ENCODE data around the gene PTPRCAP. TPM values are rescaled to one million over a fixed set of nuclear protein-coding genes. Genes with fewer than 3 reads are reported as not detected.

PTPRCAP gene
- total and polyA plus RNA-seq, 9 of the 15 experiments (the other 6 are each of a cell fraction or from before 2014, with no cell fraction given) = 0.22 to 2.0 (median 1.1) TPM; not detected in 4

GRCh38 chr11:67469508-67469811, 32.0 kb upstream of the PTPRCAP start (continued):
- TF ChIP-seq, protein P1, sequence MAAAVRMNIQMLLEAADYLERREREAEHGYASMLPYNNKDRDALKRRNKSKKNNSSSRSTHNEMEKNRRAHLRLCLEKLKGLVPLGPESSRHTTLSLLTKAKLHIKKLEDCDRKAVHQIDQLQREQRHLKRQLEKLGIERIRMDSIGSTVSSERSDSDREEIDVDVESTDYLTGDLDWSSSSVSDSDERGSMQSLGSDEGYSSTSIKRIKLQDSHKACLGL (CRISPR knock-in tag; IDR thresholded peaks at IDR 0.05; ENCODE audit: borderline replicate concordance, poor library complexity, severe bottlenecking) = no peak
- no peak for TF ChIP-seq TBL1XR1 (IDR thresholded peaks at IDR 0.05; ENCODE audit: low read length in 2 of 2)
- TF ChIP-seq RHOXF2B (CRISPR knock-in tag; conservative IDR thresholded peaks at IDR 0.05) = no peak
- TF ChIP-seq GTF2E2 (tag; IDR thresholded peaks at IDR 0.05) = peak; percentile 50; the same call in 1 of the 2 replicates
- TF ChIP-seq, protein P2, sequence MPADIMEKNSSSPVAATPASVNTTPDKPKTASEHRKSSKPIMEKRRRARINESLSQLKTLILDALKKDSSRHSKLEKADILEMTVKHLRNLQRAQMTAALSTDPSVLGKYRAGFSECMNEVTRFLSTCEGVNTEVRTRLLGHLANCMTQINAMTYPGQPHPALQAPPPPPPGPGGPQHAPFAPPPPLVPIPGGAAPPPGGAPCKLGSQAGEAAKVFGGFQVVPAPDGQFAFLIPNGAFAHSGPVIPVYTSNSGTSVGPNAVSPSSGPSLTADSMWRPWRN (IDR thresholded peaks at IDR 0.05; ENCODE audit: low read depth) = no peak
- TF ChIP-seq SREBF1 (IDR thresholded peaks at IDR 0.05; ENCODE audit: borderline replicate concordance, low read depth, low read length) = no peak
- TF ChIP-seq MCM7 (IDR thresholded peaks at IDR 0.05) = no peak
- no peak for TF ChIP-seq PML (IDR thresholded peaks at IDR 0.05; ENCODE audit: low read length)
- no peak for TF ChIP-seq COPS2 (conservative IDR thresholded peaks at IDR 0.05)
- TF ChIP-seq, protein P3, sequence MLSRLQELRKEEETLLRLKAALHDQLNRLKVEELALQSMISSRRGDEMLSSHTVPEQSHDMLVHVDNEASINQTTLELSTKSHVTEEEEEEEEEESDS (CRISPR knock-in tag; IDR thresholded peaks at IDR 0.05) = no peak
- no peak for TF ChIP-seq PRMT5 (CRISPR knock-in tag; IDR thresholded peaks at IDR 0.05)
- TF ChIP-seq KLF10 (CRISPR knock-in tag; IDR thresholded peaks at IDR 0.05) = no peak
- 0 out of 2 replicates have a peak, but pooled peaks have one; percentile 18 for TF ChIP-seq ZNF707 (CRISPR knock-in tag; conservative IDR thresholded peaks at IDR 0.05)
- no peak for TF ChIP-seq FOXK1 (CRISPR knock-in tag; IDR thresholded peaks at IDR 0.05; ENCODE audit: borderline replicate concordance)
- TF ChIP-seq SP2 (IDR thresholded peaks at IDR 0.05; ENCODE audit: extremely low read depth, low read depth, low read length, poor library complexity, severe bottlenecking) = no peak
- TF ChIP-seq NR2C2 (CRISPR knock-in tag; IDR thresholded peaks at IDR 0.05) = no peak
- TF ChIP-seq NR2C2 (tag; IDR thresholded peaks at IDR 0.05) = 0 out of 2 replicates have a peak, but pooled peaks have one; percentile 3
- TF ChIP-seq EP300 (IDR thresholded peaks at IDR 0.05; ENCODE audit: low read length) = no peak
- 0 out of 2 replicates have a peak, but pooled peaks have one; percentile 62 for TF ChIP-seq ZNF57 (CRISPR knock-in tag; IDR thresholded peaks at IDR 0.05)
- no peak for TF ChIP-seq HOXB6 (CRISPR knock-in tag; IDR thresholded peaks at IDR 0.05; ENCODE audit: borderline replicate concordance)
- no peak for TF ChIP-seq HNRNPUL1 (IDR thresholded peaks at IDR 0.05; ENCODE audit: low read length)
- no peak for TF ChIP-seq TOE1 (IDR thresholded peaks at IDR 0.05; ENCODE audit: borderline replicate concordance)
- no peak for TF ChIP-seq TOE1 (CRISPR knock-in tag; IDR thresholded peaks at IDR 0.05; ENCODE audit: borderline replicate concordance, low read depth)
- no peak for TF ChIP-seq SIN3A (IDR thresholded peaks at IDR 0.05; ENCODE audit: borderline replicate concordance in 2 of 2, control insufficient read depth in 1 of 2, low read depth in 2 of 2, low read length in 2 of 2)
- 0 out of 2 replicates have a peak, but pooled peaks have one; percentile 8 for TF ChIP-seq BCOR (IDR thresholded peaks at IDR 0.05)
- TF ChIP-seq RBM39 (optimal IDR thresholded peaks at IDR 0.05; ENCODE audit: low read depth, low read length) = no peak
- TF ChIP-seq NBN (IDR thresholded peaks at IDR 0.05; ENCODE audit: low read depth) = no peak
- no peak for TF ChIP-seq ASH1L (IDR thresholded peaks at IDR 0.05; ENCODE audit: borderline replicate concordance, low read depth, partially characterized antibody)
- TF ChIP-seq POLR2G (IDR thresholded peaks at IDR 0.05; ENCODE audit: low read depth, low read length) = no peak
- TF ChIP-seq, protein P4, sequence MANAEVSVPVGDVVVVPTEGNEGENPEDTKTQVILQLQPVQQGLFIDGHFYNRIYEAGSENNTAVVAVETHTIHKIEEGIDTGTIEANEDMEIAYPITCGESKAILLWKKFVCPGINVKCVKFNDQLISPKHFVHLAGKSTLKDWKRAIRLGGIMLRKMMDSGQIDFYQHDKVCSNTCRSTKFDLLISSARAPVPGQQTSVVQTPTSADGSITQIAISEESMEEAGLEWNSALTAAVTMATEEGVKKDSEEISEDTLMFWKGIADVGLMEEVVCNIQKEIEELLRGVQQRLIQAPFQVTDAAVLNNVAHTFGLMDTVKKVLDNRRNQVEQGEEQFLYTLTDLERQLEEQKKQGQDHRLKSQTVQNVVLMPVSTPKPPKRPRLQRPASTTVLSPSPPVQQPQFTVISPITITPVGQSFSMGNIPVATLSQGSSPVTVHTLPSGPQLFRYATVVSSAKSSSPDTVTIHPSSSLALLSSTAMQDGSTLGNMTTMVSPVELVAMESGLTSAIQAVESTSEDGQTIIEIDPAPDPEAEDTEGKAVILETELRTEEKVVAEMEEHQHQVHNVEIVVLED (CRISPR knock-in tag; IDR thresholded peaks at IDR 0.05) = no peak
